CD4-positive, alpha-beta T cell treated with Interleukin-4 for 1 hour (primary cell): ENCODE measurements around the gene CDC42EP3.
A peak's percentile ranks its signal among the peaks of the same experiment; 100 is the strongest.

Experiments
- DNase-seq, 2 donors: peaks; one replicate each; pipeline ENCODE4 v3.0.0-alpha.2; 2020 to 2022

CDC42EP3 gene

DNA sequence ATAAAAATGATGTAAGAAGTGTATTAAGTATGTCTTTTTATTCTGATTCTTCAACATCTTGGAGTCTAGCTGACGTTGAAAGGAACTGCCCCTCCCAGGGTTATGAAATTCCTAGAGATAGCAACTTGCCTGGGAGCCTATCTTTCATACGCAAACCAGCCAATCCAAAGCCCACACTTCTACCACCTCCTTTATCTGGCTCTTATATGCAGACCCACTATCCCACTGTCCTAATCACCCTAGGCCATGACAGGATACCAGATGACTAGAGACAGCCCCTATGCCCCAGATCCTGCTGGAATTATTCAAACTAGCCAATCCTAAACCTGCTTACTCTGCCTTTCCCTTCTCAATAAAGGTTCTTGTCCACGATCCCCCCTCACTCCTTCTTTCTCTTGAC lies 11.8 kb upstream of the CDC42EP3 start:
- no peak for DNase-seq

DNA sequence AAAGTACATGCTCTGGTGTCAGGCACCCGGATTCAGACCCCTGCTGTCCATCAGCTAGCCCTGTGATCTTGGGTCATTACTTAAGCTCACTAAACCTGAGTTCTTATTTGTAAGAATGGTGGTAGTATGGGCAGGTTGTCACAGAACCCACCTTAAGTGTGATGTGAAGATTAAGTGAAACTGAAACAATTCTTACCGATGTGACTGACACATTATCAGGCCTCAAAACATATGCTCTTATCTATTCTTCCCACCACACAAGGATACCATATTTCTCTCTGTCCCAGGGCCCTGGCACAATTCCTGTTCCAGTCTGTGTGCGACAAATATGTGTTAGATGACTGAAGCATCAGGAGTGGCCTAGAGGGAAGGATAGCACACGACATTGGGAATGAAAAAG lies 11.0 kb upstream of the CDC42EP3 start:
- no peak for DNase-seq

DNA sequence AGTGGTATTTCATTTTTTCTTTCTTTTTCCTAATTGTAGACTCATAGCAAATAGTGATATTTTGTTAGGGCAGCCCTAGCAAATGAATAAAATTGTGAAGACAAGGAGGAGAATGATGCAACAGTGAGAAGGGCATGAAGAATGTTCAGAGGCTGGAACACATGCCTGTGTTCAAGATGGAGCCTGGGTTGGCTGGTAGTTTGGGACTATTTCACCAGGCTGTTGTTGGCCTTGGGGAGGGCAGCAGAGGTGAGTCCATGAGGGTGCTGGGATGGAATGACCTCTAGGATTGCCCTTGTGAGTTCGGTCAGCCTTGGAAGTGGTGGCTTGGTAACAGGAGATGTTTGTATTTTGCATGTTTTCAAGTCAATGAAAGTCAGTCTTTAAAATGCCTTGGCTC lies 10.1 kb upstream of the CDC42EP3 start:
- DNase-seq, result no peak

DNA sequence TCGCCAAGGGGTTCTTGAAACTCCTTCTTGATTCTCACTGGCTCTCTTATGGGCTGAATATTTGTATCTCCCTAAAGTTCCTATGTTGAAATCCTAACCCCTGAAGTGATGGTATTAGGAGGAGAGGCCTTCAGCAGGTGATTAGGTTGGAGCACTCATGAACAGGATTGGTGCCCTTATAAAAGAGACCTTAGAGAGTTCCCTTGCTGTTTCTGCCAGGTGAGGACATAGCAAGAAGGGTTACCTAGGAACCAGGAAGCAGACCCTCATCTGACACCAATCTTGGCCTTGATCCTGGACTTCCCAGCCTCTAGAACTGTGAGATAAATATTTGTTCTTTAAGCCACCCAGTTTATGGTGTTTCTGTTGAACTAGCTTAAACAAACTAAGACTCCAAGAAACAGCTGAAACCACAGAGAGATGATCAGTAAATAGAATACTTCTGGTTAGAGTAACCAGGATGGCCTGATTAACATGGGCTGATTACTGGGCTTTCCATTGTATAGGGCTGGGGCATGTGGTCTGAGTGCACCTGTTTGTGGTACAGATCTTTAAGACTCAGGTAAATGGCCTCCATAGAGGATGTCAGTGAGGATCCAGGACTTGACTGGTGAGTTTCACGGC lies 7.7 kb upstream of the CDC42EP3 start:
- DNase-seq, result no peak

DNA sequence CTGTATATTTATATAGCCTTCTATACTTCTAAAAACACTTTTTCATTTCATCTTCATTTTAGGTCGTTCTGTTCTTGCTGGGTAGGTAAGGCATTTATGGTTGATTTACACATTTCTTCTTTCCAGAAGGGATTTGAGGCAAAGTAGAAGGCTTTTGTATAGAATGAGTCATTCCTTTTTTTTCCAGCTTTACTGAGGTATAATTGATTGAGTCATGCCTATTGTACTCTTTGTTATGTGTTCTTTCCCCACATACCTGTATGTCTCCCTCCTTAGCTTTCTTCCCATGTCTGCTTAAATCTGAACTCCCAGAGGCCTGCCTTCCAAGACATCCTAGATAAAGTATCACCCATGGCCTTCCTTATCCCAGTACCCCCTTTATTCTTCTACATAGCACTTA lies 4.8 kb upstream of the CDC42EP3 start:
- no peak for DNase-seq

DNA sequence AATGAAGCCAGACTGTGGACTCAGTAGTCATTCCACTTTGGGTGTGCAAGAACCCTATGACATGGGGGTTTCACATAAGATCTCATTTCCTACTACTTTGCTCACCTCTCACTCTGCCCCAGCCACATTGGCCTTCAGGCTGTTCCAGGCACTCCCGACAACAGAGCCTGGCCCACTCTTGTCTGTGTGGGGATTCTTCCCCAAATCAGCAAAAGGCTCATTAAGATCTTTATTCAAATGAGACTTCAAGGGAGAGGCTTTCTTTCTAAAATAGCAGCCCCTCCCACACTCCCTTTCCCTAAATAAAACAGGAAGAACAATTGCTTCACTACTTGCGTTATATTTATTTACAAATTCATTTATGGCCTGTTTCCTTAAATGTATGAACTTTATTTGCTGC lies 3.5 kb upstream of the CDC42EP3 start:
- no peak for DNase-seq

DNA sequence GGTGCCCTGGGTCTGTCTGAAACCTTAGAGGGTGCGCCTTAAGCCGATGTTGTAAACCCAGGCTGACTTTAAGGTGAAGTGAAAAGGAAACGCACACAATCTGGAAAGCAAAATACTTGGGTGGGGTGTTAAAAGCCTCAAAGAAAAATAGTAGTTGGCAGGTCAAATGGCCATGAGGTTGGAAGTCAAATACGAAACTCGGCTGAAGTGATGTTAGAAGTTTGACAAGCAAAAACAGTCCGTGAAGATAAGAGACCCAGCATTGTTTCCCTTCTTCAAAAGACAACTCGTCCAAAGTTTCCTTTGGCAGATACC lies 1.4 kb upstream of the CDC42EP3 start:
- no peak for DNase-seq

DNA sequence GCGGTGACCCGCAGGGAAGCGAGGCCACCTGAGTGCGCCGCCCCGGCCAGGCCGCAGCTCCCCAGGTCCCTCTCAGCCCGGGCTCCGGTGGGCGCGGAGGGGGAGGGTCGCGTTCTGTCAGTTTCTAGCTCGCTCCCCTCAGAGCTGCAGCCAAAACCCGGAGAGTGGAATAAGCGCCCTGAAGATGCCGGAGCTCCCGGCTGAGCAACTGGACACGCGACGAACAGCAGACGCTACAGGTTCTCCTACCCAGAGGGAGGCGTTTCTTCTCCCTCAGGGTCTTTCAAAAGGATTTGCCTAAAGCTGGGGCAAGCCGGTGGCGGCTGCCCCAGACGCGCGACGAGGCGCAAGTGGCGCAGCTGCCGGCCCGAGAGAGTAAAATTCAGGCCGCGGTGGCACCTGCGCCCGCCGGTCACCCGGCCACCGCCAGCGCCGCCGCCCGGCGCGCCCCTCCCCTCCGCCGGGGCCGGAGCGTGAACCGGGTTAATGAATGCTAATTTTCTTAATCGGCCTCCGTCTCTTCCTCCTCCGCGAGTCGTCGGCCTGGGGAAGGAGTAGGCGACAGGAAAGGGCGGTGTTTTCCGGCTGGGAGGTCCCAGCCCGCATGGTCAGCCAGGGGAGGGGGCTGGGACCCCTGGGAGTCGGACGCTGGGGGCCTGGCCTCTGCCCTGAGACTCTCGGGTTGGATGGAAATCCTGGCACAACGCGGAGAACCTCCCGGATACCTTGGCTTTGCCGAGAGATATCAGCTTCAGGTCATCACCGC lies 845 bp upstream of the CDC42EP3 start:
- peak; percentile 73 to 75 for DNase-seq

DNA sequence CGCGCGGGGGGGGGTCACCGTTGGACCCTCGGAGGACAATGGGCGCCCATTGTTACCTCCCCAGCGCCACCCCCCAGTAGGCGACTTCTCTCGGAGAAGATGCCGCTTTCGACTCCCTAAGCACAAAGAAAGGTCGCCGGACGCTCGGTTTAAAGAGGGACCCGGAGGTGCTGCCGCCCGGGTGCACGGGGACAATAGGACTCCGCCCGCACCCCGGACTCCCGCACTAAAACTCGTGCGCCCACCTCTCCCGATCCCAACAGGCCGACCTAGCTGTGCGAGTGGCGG lies 318 bp upstream of the CDC42EP3 start:
- DNase-seq, result no peak

DNA sequence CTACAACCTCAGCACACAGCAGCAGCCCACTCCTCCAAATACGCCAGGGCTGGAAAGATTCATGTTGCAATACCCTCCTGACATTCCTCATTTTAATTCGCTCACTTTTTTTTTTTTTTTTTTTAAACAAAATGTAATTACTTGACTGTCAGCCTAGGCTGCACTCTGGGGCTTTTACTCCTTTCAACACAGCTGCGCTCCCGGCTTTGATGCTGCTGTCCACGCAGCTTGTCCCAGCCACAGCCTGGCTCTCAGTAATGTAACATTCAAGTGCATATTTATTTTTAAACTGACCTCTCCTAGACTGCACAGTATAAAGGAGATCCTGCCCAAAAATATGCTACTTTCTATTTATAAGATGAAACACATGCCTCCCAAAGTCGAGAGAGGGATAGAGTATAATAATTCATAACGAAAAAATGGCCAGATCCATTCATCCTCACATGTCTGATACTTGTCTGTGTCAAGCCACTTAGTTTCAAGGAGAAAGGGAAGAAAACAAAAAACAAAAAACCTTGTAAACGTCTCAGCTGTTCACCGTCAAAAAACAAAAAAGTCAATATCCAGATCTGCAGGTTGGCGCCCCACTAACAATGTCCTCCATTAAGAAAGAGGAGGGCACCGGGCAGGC lies 949 bp downstream of the CDC42EP3 start:
- DNase-seq, result no peak

DNA sequence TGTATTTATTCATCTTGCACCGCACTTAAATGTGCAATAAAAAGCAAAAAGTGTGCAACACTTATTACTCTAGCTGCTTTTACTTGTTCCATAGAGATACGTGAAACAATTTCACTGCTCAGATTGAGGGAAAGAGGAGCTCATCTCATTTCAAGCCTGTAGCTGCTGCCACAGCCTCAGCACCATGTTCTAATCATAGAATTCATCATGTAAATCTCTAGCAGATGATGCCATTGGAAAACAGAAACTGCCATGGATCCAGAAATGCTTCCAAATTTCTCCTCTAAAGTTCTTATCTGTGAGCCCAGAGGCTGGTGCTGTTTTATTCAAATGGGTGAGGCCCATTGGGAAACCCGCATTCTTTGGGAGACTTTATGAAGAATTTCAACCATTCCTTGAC lies 2.0 kb downstream of the CDC42EP3 start:
- no peak for DNase-seq

DNA sequence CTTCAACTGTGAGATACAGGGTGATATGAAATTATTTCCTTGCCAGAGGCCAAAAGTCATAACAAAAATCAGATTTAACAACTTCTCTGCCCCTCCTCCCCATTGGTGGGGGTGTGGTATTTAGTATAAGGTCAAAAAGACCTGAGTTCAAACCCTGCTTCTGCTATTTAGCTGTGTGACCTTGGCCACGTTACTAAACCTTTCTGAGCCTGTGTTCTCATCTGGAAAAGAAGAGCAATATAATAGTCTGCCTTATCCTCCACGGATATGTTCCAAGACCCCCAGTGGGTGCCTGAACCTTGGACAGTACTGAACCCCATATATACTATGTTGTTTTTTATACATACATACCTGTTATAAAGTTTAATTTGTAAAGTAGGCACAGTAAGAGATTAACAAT lies 3.7 kb downstream of the CDC42EP3 start:
- no peak for DNase-seq

DNA sequence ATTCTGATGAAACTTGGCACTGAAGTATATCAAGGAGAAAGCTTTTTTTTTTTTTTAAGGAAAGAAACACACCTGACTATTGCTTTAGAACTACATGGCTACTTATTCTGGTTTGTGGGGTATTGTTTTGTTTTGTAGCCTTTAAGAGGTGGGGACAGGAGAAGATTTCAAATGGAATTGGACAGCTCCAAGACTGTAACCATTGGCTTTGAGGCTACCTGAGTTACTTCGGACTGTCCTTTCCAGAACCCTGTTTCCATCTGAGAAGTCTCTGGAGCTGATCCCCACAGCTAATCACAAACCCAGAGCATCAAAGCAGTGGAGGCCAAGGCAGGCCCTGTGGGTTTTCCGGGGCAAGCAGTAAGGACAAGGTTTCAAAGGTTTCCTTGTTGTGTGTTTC lies 4.7 kb downstream of the CDC42EP3 start:
- DNase-seq, result no peak

DNA sequence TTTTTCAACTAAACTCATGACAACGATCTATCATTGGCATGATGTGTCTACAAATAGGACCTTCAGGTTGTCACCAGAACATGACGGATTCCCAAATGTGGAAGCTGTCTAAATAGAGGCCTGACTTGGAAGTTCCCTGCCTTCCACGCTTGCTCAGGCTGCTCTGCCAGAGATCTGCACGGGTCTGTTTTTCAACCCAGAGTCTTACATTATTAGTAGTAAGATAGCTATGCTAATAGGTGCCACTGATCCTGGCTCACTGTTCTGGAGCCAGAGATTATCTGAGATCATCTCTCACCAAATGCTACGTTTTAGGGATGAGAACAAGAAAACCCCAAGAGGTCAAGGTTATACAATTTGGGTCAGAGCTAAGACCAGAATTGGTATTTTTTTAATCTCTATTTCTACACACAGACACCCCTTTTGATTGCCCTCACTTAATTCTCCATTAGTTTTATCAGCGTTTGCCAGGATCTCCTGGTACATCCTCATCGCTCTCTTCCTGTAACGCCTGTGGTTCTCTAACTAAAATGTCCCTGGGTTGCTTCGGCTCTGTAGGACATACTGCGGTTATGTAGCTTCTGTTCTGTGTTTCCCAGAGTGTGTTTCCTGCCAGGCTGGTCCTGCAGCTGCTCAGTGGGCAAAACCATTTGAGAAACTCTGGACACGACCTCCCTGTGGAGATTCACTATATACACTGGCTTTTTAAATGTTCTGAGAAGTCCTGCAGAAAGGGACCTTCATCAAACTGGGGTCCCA lies 5.7 kb downstream of the CDC42EP3 start:
- DNase-seq, result no peak

DNA sequence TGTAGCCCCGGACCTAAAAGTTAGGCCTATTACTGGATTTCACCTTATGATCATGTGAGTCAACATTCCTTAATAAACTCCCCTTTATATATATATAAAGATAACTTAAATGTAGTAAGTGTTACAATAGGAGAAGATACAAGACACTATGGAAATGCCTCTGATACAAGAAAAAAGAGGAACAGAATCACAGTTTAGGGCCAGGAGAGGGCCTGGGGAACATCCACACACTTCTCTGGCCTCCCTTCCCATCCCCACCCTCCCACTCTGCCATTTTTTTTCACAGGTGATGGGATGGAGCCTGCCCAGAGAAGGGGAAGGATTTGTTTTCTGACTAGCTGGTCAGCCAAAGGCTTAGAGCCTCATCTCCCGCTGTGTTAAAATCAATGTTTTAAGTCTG lies 6.4 kb downstream of the CDC42EP3 start:
- no peak for DNase-seq

DNA sequence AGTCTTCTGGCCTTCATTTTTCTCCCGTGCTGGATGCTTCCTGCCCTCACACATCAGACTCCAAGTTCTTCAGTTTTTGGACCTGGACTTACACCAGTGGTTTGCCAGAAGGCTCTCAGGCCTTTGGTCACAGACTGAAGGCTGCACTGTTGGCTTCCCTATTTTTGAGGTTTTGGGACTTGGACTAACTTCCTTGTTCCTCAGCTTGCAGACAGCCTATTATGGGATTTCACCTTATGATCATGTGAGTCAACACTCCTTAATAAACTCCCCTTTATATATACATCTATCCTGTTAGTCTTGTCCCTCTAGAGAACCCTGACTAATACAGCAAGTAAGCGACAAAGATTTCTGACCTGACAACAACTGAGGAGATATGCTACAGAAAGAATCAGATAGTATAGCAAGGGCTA lies 7.2 kb downstream of the CDC42EP3 start:
- no peak for DNase-seq

DNA sequence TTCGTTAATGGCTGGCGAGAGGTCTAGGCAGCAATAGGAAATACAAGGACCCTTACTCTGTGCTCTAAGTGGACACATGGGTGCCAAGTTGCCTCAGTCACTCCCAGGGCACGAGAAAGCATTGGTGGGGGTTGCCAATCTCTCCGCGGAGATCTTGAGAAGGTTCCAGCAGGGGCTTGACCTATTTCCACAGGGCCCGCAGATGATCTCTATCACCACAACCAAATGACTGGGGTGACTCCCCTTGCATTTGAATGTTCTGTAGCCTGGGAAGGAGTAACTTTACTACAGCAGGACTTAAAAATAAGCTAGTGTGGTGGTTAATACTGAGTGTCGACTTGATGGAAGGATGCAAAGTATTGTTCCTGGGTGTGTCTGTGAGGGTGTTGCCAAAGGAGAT lies 8.1 kb downstream of the CDC42EP3 start:
- DNase-seq, result no peak

DNA sequence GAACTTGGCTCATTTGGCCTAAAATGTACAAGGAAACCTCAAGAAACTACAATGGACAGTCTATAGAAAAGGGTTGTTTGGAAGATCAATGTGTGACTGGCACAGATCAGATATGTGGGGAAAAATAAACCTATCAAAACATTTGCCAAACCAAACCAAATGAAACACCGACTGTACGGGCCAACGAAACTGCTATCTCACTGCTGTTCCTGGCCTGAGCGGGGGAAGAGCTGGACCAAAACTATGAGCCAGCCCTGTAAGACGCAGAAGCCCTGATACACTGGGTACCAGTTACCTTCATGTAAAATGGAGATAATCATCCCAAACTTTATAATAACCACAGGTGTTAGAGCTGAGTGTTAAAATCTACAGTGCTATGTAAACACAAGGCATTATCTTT lies 11.7 kb downstream of the CDC42EP3 start:
- DNase-seq, result no peak

DNA sequence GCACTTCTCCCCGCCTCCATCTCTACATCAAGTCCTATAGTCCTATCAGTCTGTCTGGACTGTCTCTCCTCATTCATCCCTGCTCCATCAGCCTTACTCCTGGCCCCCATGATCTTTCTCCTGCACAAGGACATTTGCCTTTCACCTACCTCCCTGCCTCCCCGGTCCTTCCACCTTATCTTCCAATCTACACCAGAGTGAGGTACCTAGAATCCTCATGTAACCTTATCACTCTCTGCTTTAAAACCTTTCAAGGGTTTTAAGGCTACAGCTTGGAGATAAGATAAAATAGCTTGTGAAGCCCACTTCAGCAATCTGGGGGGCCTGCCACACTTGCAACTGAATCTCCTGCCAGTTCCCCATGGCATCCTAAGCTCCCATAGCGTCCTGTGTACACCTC lies 12.8 kb downstream of the CDC42EP3 start:
- DNase-seq, result no peak

DNA sequence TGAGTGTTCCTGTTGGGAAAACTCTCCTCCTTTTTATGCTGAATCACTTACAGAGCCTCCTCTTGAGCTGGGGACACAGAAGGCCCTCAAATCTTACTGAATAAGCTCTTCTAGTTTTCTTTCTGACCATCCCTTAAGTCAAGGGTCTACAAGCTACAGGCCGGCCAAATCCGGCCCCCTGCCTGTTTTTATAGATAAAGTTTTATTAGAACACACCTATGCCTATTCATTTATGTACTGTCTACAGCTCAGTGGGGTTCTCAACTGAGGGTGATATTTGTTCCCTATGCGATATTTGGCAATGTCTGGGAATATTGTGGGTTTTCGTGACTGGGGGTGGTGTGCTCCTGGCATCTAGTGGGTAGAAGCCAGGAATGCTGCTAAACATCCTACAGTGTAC lies 14.0 kb downstream of the CDC42EP3 start:
- no peak for DNase-seq

DNA sequence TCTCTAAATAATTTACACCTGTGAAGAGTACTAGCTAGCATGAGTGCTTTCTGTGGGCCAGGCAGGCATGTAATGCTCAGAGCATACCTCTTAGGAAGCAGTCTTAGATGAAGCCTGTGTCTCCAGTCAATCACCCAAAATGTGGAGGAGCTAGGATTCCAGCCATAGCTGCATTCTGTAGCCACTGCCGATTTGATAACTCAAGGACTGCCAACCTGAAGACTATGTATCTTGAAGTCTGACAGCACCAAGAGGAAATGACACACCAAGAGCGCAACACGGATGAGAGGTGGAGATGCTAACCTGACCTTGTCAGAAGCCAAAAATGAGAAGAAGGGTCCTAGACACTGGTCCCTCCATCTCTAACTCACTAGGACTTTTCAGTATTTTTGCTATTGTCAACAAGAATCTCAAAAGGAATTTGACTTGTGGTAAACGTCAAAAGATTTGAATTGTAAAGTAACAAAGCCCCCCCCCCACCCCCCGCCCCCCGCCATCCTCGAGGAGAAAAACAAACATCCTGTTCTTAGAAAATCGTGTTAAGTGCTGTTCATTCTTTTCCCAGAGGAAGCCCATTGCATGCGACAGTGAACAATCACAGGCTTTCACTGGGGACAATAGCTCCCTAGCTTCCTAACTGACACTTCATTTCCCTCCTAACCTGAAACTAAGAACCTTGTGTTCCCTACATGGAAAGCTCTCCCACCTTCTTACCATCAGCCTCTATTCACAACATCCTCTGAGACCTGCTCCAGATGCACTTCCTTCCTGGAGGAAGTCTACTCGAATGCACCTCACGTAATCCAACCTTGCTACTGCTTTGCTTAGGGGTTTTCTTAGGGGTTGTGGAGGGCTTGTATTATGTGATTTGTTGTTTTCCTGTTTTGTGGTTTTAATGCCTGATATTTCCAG lies 14.7 kb downstream of the CDC42EP3 start:
- no peak for DNase-seq

DNA sequence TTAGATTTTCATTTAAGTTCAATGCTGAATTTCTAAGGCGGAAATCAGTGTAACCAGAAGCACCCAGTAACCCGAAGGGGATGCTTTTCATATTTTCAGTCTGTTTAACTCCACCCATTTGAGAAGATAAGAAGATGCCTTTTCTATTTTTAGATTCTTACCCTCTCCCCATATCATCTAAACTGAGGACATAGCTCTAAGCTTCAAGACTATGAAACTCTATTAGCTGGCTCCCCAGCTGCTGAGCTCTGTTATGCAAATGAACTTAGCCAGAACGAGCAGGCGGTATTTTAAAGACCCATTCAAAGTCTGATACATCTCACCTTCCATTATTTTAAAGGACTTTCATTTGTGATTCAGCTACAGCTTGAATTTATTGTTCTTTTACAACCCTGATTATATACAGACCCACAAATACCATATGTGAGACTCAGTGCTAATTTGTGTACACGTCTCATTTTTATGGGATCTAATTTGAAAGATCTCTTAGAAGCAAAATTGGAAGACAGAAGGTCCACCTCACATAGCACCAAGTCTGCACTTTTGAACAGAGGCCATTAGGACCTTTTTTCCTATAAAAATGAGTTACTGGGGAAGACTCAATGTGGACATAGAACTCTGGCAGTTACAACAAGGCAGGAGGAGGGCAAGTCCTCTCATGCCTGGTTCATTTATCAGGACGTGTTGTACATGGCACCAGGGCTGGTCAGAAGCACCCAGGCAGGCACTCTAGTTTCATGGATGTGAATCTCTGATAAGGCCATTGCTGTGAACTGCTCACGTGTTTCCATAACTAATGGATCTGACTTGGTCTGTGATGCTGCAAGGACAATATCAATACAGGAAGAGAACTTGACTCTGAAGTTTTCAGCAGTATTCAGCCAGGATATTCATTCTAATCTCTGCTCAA lies 16.3 kb downstream of the CDC42EP3 start:
- DNase-seq, result peak; percentile 44 to 52
